Stimulated activated CD8-positive, alpha-beta memory T cell treated with anti-CD3 and anti-CD28 coated beads, Interleukin-7, amount 100 ng/mL, for 24 hours (primary cell): ENCODE results near the gene MDP1.

ENCODE experiments used
- DNase-seq: peaks from one replicate; pipeline ENCODE4 v3.0.0-alpha.2; 2020; ENCODE audit warnings: low read depth

MDP1 gene

GRCh38 chr14:24181371-24182077 lies 34.3 kb downstream of the MDP1 start:
- no peak for DNase-seq

- no peak for DNase-seq
These were observed 35.7 kb downstream of the MDP1 start for GRCh38 chr14:24179961-24180796.

GRCh38 chr14:24179294-24179960 lies 36.4 kb downstream of the MDP1 start:
- no peak for DNase-seq

- no peak for DNase-seq
These were observed 37.3 kb downstream of the MDP1 start for GRCh38 chr14:24178399-24179178.

- no peak for DNase-seq
These were observed 38.0 kb downstream of the MDP1 start for GRCh38 chr14:24177891-24178290.

- no peak for DNase-seq
These were observed 38.6 kb downstream of the MDP1 start for GRCh38 chr14:24177041-24177825.

GRCh38 chr14:24176599-24176998 lies 39.3 kb downstream of the MDP1 start:
- no peak for DNase-seq

GRCh38 chr14:24172871-24173281 lies 43.0 kb downstream of the MDP1 start:
- DNase-seq = no peak

GRCh38 chr14:24172261-24172860 lies 43.5 kb downstream of the MDP1 start:
- no peak for DNase-seq

GRCh38 chr14:24171422-24172260 lies 44.2 kb downstream of the MDP1 start, which contains the start of gene REC8:
TSS of gene REC8 (plus strand) at chr14:24172080. CDS start at chr14:24172553, 473 bp downstream.
- DNase-seq = peak; percentile 48

- no peak for DNase-seq
These were observed 48.3 kb downstream of the MDP1 start for GRCh38 chr14:24167469-24168114.

- no peak for DNase-seq
These were observed 50.1 kb downstream of the MDP1 start for GRCh38 chr14:24165785-24166184.

GRCh38 chr14:24164518-24164991 lies 51.3 kb downstream of the MDP1 start:
- no peak for DNase-seq
